CD14-positive monocyte (primary cell): ENCODE data around the gene NOP14. TPM values are rescaled to one million over a fixed set of nuclear protein-coding genes. Genes with fewer than 3 reads are reported as not detected.

Experiments used
- DNase-seq, 3 donors: peaks; one replicate each; pipeline ENCODE4 v3.0.0-alpha.2; 2011 to 2022
- H2AFZ ChIP-seq: 2 replicates; pipeline ENCODE4 v1.6.0; 2012; ENCODE audit warnings: mild to moderate bottlenecking, low read depth, low read length, inconsistent platforms; ENCODE audit not compliant: insufficient read depth, poor library complexity, severe bottlenecking
- H3K27ac ChIP-seq, 2 donors: 1 replicate in 1 of 2; 2 replicates in 1 of 2; pipeline ENCODE4 v1.5.1; 2012 to 2013; ENCODE audit warnings: low read length in 2 of 2, control low read depth in 1 of 2, inconsistent platforms in 1 of 2, low read depth in 1 of 2, mild to moderate bottlenecking in 1 of 2
- H3K27me3 ChIP-seq, 2 donors: one replicate each; pipeline versions ENCODE4 v1.6.0 to v1.6.1; 2011 to 2013; ENCODE audit warnings: low read length in 2 of 2; ENCODE audit not compliant: control insufficient read depth in 2 of 2, insufficient read depth in 2 of 2
- H3K36me3 ChIP-seq, 2 donors: replicated peaks in 1 of 2; 1 replicate in 1 of 2; 2 replicates in 1 of 2; pipeline versions ENCODE4 v1.5.1 to v1.6.1; 2012 to 2013; ENCODE audit warnings: low read length in 2 of 2, control low read depth in 1 of 2, inconsistent platforms in 1 of 2, mild to moderate bottlenecking in 1 of 2; ENCODE audit not compliant: insufficient read depth in 2 of 2, control insufficient read depth in 1 of 2
- H3K4me1 ChIP-seq, 2 donors: 1 replicate in 1 of 2; 2 replicates in 1 of 2; pipeline versions ENCODE4 v1.5.1 to v1.6.1; 2012 to 2013; ENCODE audit warnings: low read length in 2 of 2, control low read depth in 1 of 2, inconsistent platforms in 1 of 2, mild to moderate bottlenecking in 1 of 2, moderate library complexity in 1 of 2; ENCODE audit not compliant: insufficient read depth in 2 of 2, control insufficient read depth in 1 of 2
- H3K4me2 ChIP-seq: replicated peaks from 2 replicates; pipeline ENCODE3; 2012; ENCODE audit warnings: low read length, moderate library complexity, mild to moderate bottlenecking; ENCODE audit not compliant: poor library complexity, severe bottlenecking; ENCODE audit errors: extremely low read depth
- H3K4me3 ChIP-seq, 3 experiments: fragments of 200-600 bp in 1 of 3; sonication (generic) in 1 of 3; replicated peaks in 1 of 3; 1 replicate in 2 of 3; 2 replicates in 1 of 3; pipeline ENCODE4 v1.5.1; 2011 to 2013; ENCODE audit warnings: low read length in 3 of 3, mild to moderate bottlenecking in 3 of 3, control low read depth in 2 of 3, low read depth in 2 of 3, inconsistent platforms in 1 of 3, moderate library complexity in 1 of 3
- H3K79me2 ChIP-seq: 2 replicates; pipeline ENCODE4 v1.6.0; 2012; ENCODE audit warnings: mild to moderate bottlenecking, control low read depth, inconsistent platforms, low read length, moderate library complexity; ENCODE audit not compliant: insufficient read depth
- H3K9ac ChIP-seq: 2 replicates; pipeline ENCODE4 v1.6.0; 2017; ENCODE audit warnings: low read length, mild to moderate bottlenecking; ENCODE audit not compliant: insufficient read depth, poor library complexity, severe bottlenecking
- H3K9me3 ChIP-seq, 2 donors: replicated peaks in 1 of 2; 1 replicate in 1 of 2; 2 replicates in 1 of 2; pipeline versions ENCODE4 v1.5.1 to v1.6.1; 2012 to 2013; ENCODE audit warnings: low read length in 2 of 2, control low read depth in 1 of 2; ENCODE audit not compliant: control insufficient read depth in 1 of 2, insufficient read depth in 1 of 2
- H4K20me1 ChIP-seq: 2 replicates; pipeline ENCODE4 v1.6.0; 2012; ENCODE audit warnings: mild to moderate bottlenecking, low read length, control low read depth, moderate library complexity; ENCODE audit not compliant: insufficient read depth
- H3K27ac Mint-ChIP-seq, 7 donors: one replicate each; pipeline ENCODE4 v1.8.0; 2020; ENCODE audit warnings: mild to moderate bottlenecking in 7 of 7, mixed read lengths in 7 of 7, moderate library complexity in 6 of 7, inconsistent platforms in 2 of 7
- H3K27me3 Mint-ChIP-seq, 3 donors: one replicate each; pipeline ENCODE4 v1.8.0; 2021 to 2022; ENCODE audit warnings: low read depth in 3 of 3, mild to moderate bottlenecking in 3 of 3, mixed read lengths in 3 of 3, moderate library complexity in 3 of 3, inconsistent platforms in 1 of 3
- H3K36me3 Mint-ChIP-seq, 2 donors: one replicate each; pipeline ENCODE4 v1.8.0; 2020; ENCODE audit warnings: mixed read lengths in 2 of 2, inconsistent platforms in 1 of 2, mild to moderate bottlenecking in 1 of 2
- H3K4me1 Mint-ChIP-seq: one replicate; pipeline ENCODE4 v1.8.0; 2020; ENCODE audit warnings: mild to moderate bottlenecking, mixed read lengths
- H3K4me3 Mint-ChIP-seq, 2 donors: one replicate each; pipeline ENCODE4 v1.8.0; 2020; ENCODE audit warnings: mild to moderate bottlenecking in 2 of 2, mixed read lengths in 2 of 2, moderate library complexity in 1 of 2
- H3K9me3 Mint-ChIP-seq, 7 donors: one replicate each; pipeline ENCODE4 v1.8.0; 2020 to 2022; ENCODE audit warnings: mixed read lengths in 7 of 7, mild to moderate bottlenecking in 6 of 7, moderate library complexity in 6 of 7, inconsistent platforms in 2 of 7
- WGBS: methylation state at CpG from one replicate; pipeline ENCODE4 v1.1.5; 2013; ENCODE audit warnings: missing lambda C conversion rate; ENCODE audit not compliant: insufficient coverage; 5-methylcytosine and 5-hydroxymethylcytosine counted together
- intact Hi-C, 2 donors: fragments of 100-400 bp; cut with micrococcal nuclease; formaldehyde crosslinking; loops; one replicate each; pipeline versions ENCODE4 v1.15.0 to v1.15.1; 2023
- polyA plus RNA-seq, 3 donors: library from polyadenylated mRNA; depleted of rRNA in 1 of 3; unstranded in 2 of 3; stranded (reverse) in 1 of 3; fragments of 300-500 nt in 2 of 3; fragments of >200 nt in 1 of 3; fragmentation: Illumina TruSeq in 2 of 3; gene quantifications; 1 replicate in 2 of 3; 2 replicates in 1 of 3; pipeline ENCODE4 v1.2.3, GENCODE V29; 2012 to 2021
- TF ChIP-seq, protein P1 (sequence below): fragments of 200-600 bp; IDR thresholded peaks from one replicate; pipeline ENCODE4 v1.8.0; 2022; ENCODE audit warnings: antibody characterized with exemption, mild to moderate bottlenecking

The NOP14 gene
- polyA plus RNA-seq, 3 donors, result 3.9 to 6.2 (median 4.3) TPM

DNA sequence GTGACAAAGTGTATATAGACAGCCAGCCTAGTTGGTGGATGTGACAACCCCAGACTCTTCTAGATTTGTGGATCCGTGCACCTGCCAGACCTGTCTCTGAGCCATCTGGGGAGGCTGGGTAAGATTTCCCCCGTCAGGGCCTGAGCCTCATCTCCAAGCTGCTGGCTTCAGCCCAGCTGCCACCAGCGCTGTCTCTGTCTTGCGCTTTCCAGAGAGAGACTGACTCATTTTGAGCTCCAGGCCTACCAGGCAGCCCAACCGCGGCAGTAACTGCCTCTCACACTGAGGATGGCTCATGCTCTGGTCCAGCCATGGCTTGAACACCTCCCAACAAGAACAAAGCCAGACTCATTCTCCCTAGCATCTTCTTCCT lies 26.4 kb downstream of the NOP14 start:
- peaks cover 35 to 36% of the 10 kb centered on the region in 2 donors for H3K4me1 ChIP-seq
- H3K27ac Mint-ChIP-seq, result peak overlapping the region in 3 of 7 donors; percentile 19 to 47 (median 31)
- H4K20me1 ChIP-seq, result peaks cover 52% of the 10 kb centered on the region
- no peak for DNase-seq
- H3K36me3 Mint-ChIP-seq, result peaks cover 43 to 53% of the 10 kb centered on the region in 2 donors
- no peak overlapping the region for H3K9ac ChIP-seq
- intact Hi-C loops, result loop anchor here (10.0 kb wide), 1 partner anchor 92 kb away; the partner anchor contains the start of gene ADD1 (in 2 of the 2)
- no peak overlapping the region for H3K4me2 ChIP-seq
- 75% methylated on average over 6 of the region's 6 CpGs for WGBS
- H3K36me3 ChIP-seq, result peaks cover 45 to 51% of the 10 kb centered on the region in 2 donors
- no peaks in the 10 kb centered on the region for H3K9me3 Mint-ChIP-seq
- no peak overlapping the region for H3K4me3 ChIP-seq
- H3K9me3 ChIP-seq, result no peaks in the 10 kb centered on the region
- no peaks in the 10 kb centered on the region for H3K27me3 Mint-ChIP-seq
- H3K27me3 ChIP-seq, result no peaks in the 10 kb centered on the region
- H3K79me2 ChIP-seq, result peaks cover 47% of the 10 kb centered on the region
- no peak overlapping the region for H2AFZ ChIP-seq
- H3K4me1 Mint-ChIP-seq, result peaks cover 37% of the 10 kb centered on the region
- TF ChIP-seq, protein P1, sequence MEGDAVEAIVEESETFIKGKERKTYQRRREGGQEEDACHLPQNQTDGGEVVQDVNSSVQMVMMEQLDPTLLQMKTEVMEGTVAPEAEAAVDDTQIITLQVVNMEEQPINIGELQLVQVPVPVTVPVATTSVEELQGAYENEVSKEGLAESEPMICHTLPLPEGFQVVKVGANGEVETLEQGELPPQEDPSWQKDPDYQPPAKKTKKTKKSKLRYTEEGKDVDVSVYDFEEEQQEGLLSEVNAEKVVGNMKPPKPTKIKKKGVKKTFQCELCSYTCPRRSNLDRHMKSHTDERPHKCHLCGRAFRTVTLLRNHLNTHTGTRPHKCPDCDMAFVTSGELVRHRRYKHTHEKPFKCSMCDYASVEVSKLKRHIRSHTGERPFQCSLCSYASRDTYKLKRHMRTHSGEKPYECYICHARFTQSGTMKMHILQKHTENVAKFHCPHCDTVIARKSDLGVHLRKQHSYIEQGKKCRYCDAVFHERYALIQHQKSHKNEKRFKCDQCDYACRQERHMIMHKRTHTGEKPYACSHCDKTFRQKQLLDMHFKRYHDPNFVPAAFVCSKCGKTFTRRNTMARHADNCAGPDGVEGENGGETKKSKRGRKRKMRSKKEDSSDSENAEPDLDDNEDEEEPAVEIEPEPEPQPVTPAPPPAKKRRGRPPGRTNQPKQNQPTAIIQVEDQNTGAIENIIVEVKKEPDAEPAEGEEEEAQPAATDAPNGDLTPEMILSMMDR, result no peak
- no peak overlapping the region for H3K27ac ChIP-seq
- peak overlapping the region in 1 of 2 donors; percentile 27 for H3K4me3 Mint-ChIP-seq

DNA sequence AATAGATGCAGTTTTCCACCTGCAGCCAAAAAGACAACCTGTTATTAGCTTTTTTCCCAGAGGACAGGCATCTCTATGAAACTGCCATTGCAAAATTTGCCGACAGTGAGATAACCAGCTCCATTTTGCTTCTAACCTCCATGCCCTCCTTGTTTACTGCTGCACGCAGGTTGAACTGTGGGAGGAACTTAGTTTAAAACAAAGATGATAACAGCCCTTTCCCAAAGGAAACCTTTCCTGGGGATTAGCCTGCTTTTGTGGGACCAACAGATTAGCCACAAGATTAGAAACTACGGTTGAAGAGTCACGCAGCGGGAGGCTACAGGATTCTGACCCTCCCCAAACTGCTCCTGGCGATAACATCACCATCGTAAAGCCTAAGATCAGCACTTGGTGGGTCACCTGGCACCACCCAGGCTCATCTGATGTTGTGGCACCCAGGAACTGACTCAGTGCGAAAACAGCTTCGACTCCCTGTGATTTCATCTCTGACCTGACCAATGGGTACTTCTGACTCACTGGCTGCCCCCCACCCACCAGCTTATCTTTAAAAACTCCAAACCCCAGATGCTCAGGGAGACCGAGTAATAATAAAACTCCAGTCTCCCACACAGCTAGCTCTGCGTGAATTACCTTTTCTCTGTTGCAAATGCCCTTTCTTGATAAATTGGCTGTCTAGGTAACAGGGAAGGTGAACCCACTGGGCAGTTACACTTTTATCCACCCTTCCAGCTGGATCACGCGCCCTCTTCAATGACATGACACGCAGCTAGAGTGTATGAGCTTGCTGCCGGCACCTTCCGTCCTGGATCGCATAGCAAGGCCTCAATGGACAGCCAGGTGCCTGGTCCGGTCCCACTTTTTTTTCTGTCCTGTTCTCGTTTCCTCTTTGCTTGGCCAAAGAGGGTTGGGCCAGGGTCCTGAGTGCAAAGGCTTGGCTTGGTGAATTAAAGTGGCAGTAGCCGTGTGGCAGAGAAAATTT lies 27.2 kb downstream of the NOP14 start:
- no peaks in the 10 kb centered on the region for H3K9me3 Mint-ChIP-seq

More for the DNA sequence above, 27.2 kb downstream of the NOP14 start:
- Mint-ChIP-seq H3K27ac (peak overlapping the region in 5 of 7 donors; percentile 54 to 87 (median 82)), H3K27me3 (no peaks in the 10 kb centered on the region), H3K4me3 (peak overlapping the region; percentile 76 to 86), H3K36me3 (peaks cover 39 to 46% of the 10 kb centered on the region in 2 donors), H3K4me1 (peaks cover 44% of the 10 kb centered on the region)
- Histone ChIP-seq H3K4me2 (peak overlapping the region; percentile 94), H3K79me2 (peaks cover 52% of the 10 kb centered on the region), H3K4me1 (peaks cover 42 to 43% of the 10 kb centered on the region in 2 donors), H3K4me3 (peak overlapping the region in 1 of 3 experiments; percentile 93), H3K9ac (peak overlapping the region; percentile 89), H4K20me1 (peaks cover 55% of the 10 kb centered on the region), H3K9me3 (no peaks in the 10 kb centered on the region), H3K36me3 (peaks cover 41 to 49% of the 10 kb centered on the region in 2 donors), H2AFZ (peak overlapping the region; percentile 92), H3K27ac (peak overlapping the region in 1 of 2 donors; percentile 90), H3K27me3 (no peaks in the 10 kb centered on the region)
- WGBS, result 88% methylated on average over 16 of the region's 20 CpGs
- no peak for DNase-seq
- TF ChIP-seq, protein P1, result no peak
- intact Hi-C loops, result loop anchor here (2.0 to 10.0 kb wide), 2 partner anchors 27 to 91 kb away; partner anchors contain the start of genes ADD1 (in 2 of the 2), GRK4 (in 1 of the 2) and NOP14 (in 1 of the 2)
